NCI-H128 (cell line): ENCODE results near the gene POU6F2.

Experiments
- DNase-seq: peaks from one replicate; lab custom pipeline; 2025; ENCODE audit not compliant: unreplicated experiment; lab: John Stamatoyannopoulos, UW

POU6F2 gene

GRCh38 chr7:39125846-39126245 is 148.1 kb downstream of the POU6F2 start:
- no peak for DNase-seq

- no peak for DNase-seq
These were observed 149.3 kb downstream of the POU6F2 start for GRCh38 chr7:39127058-39127457.

- DNase-seq: no peak
These were observed 150.7 kb downstream of the POU6F2 start for GRCh38 chr7:39128287-39128843.

- no peak for DNase-seq
These were observed 152.6 kb downstream of the POU6F2 start for GRCh38 chr7:39130274-39130673.

GRCh38 chr7:39130857-39131526 is 153.3 kb downstream of the POU6F2 start:
- DNase-seq: peak; percentile 47

GRCh38 chr7:39132306-39132705 is 154.6 kb downstream of the POU6F2 start:
- no peak for DNase-seq

- no peak for DNase-seq
These were observed 155.4 kb downstream of the POU6F2 start for GRCh38 chr7:39133088-39133487.

GRCh38 chr7:39137480-39137879 is 159.8 kb downstream of the POU6F2 start:
- DNase-seq: no peak

- no peak for DNase-seq
These were observed 165.0 kb downstream of the POU6F2 start for GRCh38 chr7:39142750-39143149.

- DNase-seq: no peak
These were observed 166.7 kb downstream of the POU6F2 start for GRCh38 chr7:39144420-39144819.

- DNase-seq: no peak
These were observed 167.6 kb downstream of the POU6F2 start for GRCh38 chr7:39145283-39145682.

GRCh38 chr7:39145935-39146334 is 168.2 kb downstream of the POU6F2 start:
- no peak for DNase-seq

- DNase-seq: no peak
These were observed 175.0 kb downstream of the POU6F2 start for GRCh38 chr7:39152701-39153100.

- DNase-seq: no peak
These were observed 175.4 kb downstream of the POU6F2 start for GRCh38 chr7:39153113-39153512.

- no peak for DNase-seq
These were observed 175.9 kb downstream of the POU6F2 start for GRCh38 chr7:39153647-39154046.

GRCh38 chr7:39154815-39155214 is 177.1 kb downstream of the POU6F2 start:
- DNase-seq: no peak

- no peak for DNase-seq
These were observed 180.7 kb downstream of the POU6F2 start for GRCh38 chr7:39158367-39158766.

GRCh38 chr7:39161903-39162302 is 184.2 kb downstream of the POU6F2 start:
- no peak for DNase-seq

GRCh38 chr7:39164887-39165286 is 187.2 kb downstream of the POU6F2 start:
- DNase-seq: no peak

- DNase-seq: no peak
These were observed 190.8 kb downstream of the POU6F2 start for GRCh38 chr7:39168403-39169098.

- no peak for DNase-seq
These were observed 194.4 kb downstream of the POU6F2 start for GRCh38 chr7:39172137-39172536.

GRCh38 chr7:39181398-39181797 is 203.7 kb downstream of the POU6F2 start:
- no peak for DNase-seq
